ENCODE measurements around the gene UBTD2. TPM values are rescaled to one million over a fixed set of nuclear protein-coding genes. Genes with fewer than 3 reads are reported as not detected.

The UBTD2 gene
- total RNA-seq, 2 donors from 2014 or later, result 3.5 to 3.9 TPM

DNA sequence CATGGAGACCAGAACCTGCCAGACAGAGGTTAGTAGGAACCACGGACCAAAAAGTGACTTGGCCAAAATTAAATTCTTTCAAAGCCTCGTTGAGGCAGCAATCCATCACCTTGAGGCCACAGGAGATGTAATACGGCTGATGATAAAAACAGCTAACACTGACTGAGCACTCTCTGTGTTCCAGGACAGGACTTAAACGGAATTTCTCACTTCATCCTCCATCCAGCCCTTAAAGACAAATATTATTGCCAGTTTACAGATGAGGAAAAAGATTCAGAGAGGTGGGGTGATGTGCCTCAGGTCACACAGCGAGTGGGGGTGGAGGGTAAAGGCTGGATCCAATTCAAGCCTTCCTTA lies 120.6 kb downstream of the UBTD2 start:
- Mint-ChIP-seq H3K4me3 (no peak overlapping the region), H3K4me1 (peaks cover 48% of the 10 kb centered on the region), H3K36me3 (ENCODE audit: low read depth) (no peaks in the 10 kb centered on the region), H3K27me3 (no peaks in the 10 kb centered on the region), H3K27ac (peak overlapping the region; percentile 93)
- ATAC-seq (no peak), DNase-seq (no peak)
- no peaks in the 10 kb centered on the region for H3K9me3 ChIP-seq (ENCODE audit: control insufficient read depth, low read length, poor library complexity, severe bottlenecking)

DNA sequence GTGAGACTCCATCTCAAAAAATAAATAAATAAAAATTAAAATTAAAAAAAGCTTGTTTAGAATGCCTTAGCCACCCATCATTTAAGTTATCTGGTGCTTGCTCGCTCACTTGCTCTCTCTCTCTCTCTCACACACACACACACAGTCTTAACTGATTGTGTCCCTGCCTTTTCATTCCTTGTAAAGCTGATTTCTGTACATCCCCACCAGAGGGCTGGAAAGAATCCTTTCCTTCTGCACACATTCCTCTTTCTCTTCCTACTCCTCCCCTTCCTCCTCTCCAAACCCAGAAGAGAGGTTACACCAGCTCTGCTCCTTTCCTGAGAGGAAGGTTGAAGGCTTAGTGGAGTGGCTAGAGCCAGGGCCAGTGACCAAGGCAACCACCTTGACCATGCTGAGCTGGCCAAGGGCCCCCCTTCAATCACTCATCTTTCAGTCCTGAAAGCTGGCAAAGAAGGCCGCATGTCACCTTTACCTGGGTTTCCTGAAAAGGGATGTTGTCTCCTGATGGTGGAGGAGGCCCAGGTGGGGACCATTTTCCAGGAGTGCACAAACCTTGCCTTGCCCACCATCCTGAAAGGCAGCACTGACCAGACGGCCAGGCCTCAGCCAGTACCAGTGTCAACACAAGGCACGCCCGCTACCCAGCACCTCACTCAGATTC lies 121.1 kb downstream of the UBTD2 start:
- H3K4me1 Mint-ChIP-seq, result peaks cover 46% of the 10 kb centered on the region

DNA sequence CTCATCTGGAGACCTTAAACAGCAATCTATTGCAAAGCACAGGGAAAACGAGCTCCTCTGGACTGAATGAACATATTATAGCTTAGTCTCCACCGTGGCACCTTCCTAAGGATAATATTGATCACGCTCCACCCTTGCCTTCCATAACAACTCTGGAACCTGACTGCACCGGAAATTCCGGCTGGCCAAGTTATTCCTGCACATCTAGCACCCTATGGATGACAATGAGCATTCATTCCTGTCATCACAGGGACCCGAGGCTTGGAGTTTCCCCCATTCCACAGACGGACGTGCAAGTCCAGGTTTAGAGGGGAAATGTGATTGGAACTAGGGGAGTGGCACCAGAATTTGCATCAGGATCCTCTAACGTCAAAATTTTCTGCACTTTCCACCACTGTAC lies 123.1 kb downstream of the UBTD2 start:
- H3K36me3 Mint-ChIP-seq (ENCODE audit: low read depth), result peaks cover 4% of the 10 kb centered on the region
- DNase-seq, result no peak
- peak overlapping the region; percentile 65 for H3K4me3 Mint-ChIP-seq
- no peaks in the 10 kb centered on the region for H3K9me3 ChIP-seq (ENCODE audit: control insufficient read depth, low read length, poor library complexity, severe bottlenecking)
- no peak for ATAC-seq
- H3K27ac Mint-ChIP-seq, result peak overlapping the region; percentile 57
- H3K4me1 Mint-ChIP-seq, result peaks cover 48% of the 10 kb centered on the region
- H3K27me3 Mint-ChIP-seq, result no peaks in the 10 kb centered on the region

More for the DNA sequence above, 121.1 kb downstream of the UBTD2 start:
- H3K27me3 Mint-ChIP-seq, result no peaks in the 10 kb centered on the region
- H3K4me3 Mint-ChIP-seq, result peak overlapping the region; percentile 71
- no peaks in the 10 kb centered on the region for H3K9me3 ChIP-seq (ENCODE audit: control insufficient read depth, low read length, poor library complexity, severe bottlenecking)
- H3K36me3 Mint-ChIP-seq (ENCODE audit: low read depth), result no peaks in the 10 kb centered on the region
- DNase-seq (no peak), ATAC-seq (no peak)
- H3K27ac Mint-ChIP-seq, result peak overlapping the region; percentile 89

Other genes with a start within 250 kb of the UBTD2 start
- 100 to 1,000 TPM; 403 to 408 TPM for gene STK10, start 95.5 kb downstream of the UBTD2 start, total RNA-seq
- not detected for gene EFCAB9, start 89.6 kb downstream of the UBTD2 start, total RNA-seq
- under 1 TPM; 0.12 to 0.21 TPM for gene SH3PXD2B, start 170.8 kb upstream of the UBTD2 start, total RNA-seq

All from T-helper 17 cell (primary cell).